ENCODE measurements around the gene SPDYE1.

DNA sequence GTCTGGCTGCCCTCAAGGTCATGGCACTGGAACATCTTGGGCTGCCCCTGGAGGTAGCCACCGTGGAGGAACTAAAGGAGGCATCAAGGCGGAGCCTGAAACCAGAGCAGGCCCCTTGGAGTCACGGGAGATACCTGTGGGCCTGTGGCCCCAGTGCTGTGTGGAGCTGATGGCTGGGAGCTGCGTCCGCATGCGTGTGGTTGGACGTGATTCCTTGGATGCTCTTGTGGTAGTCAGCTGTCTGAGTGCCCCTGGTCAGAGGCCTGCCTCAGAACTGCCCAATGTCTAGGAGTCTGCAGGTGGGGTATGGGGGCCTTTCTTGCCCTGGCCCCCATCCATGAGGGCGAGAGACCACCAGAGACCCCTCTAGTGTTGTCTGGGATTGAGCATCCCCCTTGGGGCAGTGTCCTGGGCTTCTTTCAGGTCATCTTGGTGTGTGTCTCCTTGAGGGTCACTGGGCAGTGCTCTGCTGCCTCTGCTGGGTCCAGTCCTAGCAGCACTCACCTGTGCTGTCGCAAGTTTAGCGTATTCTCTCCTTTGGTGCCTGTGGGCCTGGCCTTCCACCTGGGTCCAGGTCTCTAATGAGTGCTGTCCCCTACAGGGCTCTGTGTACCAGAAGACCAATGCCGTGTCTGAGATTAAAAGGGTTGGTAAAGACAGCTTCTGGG lies 59.6 kb downstream of the SPDYE1 start:
- TF ChIP-seq POLR2A (IDR thresholded peaks at IDR 0.05): no peak
- TF ChIP-seq, protein P1, sequence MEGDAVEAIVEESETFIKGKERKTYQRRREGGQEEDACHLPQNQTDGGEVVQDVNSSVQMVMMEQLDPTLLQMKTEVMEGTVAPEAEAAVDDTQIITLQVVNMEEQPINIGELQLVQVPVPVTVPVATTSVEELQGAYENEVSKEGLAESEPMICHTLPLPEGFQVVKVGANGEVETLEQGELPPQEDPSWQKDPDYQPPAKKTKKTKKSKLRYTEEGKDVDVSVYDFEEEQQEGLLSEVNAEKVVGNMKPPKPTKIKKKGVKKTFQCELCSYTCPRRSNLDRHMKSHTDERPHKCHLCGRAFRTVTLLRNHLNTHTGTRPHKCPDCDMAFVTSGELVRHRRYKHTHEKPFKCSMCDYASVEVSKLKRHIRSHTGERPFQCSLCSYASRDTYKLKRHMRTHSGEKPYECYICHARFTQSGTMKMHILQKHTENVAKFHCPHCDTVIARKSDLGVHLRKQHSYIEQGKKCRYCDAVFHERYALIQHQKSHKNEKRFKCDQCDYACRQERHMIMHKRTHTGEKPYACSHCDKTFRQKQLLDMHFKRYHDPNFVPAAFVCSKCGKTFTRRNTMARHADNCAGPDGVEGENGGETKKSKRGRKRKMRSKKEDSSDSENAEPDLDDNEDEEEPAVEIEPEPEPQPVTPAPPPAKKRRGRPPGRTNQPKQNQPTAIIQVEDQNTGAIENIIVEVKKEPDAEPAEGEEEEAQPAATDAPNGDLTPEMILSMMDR (IDR thresholded peaks at IDR 0.05): no peak

Measured in vagina (tissue), 2 donors.